Fibroblast of lung (primary cell): ENCODE measurements around the gene KYAT1.
"Not testable (repeated sequence)": the region's sequence is repeated elsewhere in the genome, so short reads cannot be mapped to it uniquely, and the experiment has no call there.

Source experiments
- CTCF ChIP-seq, 2 donors: IDR thresholded peaks in 1 of 2; conservative IDR thresholded peaks in 1 of 2; 1 replicate in 1 of 2; 2 replicates in 1 of 2; pipeline ENCODE4 v1.5.1; 2011 to 2012; ENCODE audit warnings: low read length in 2 of 2, control low read depth in 1 of 2, inconsistent platforms in 1 of 2, low read depth in 1 of 2, mild to moderate bottlenecking in 1 of 2
- EZH2 ChIP-seq: IDR thresholded peaks from 2 replicates; pipeline ENCODE4 v1.5.1; 2012; ENCODE audit warnings: low read length, control low read depth, mild to moderate bottlenecking; ENCODE audit errors: missing control alignments

- not testable (repeated sequence) for TF ChIP-seq CTCF (conservative IDR thresholded peaks at IDR 0.05 in 1 of 2, IDR thresholded peaks at IDR 0.05 in 1 of 2; ENCODE audit: low read depth in 1 of 2, low read length in 2 of 2); EZH2
Measured at GRCh38 chr9:128870941-128871265, 10.8 kb downstream of the KYAT1 start.
